Liver (tissue), 3 donors: ENCODE results near the gene PIK3CA.
"Not testable (repeated sequence)": the region's sequence is repeated elsewhere in the genome, so short reads cannot be mapped to it uniquely, and the experiment has no call there.

Source experiments
- ATF3 ChIP-seq: IDR thresholded peaks from 2 replicates; pipeline ENCODE4 v1.6.1; 2016; ENCODE audit warnings: antibody characterized with exemption
- CTCF ChIP-seq: fragments of 150-350 bp; IDR thresholded peaks from 2 replicates; pipeline ENCODE4 v1.5.1; 2017; ENCODE audit warnings: improper control_type of control experiment, low read depth, low read length; ENCODE audit not compliant: missing input control
- GABPA ChIP-seq, 2 donors: IDR thresholded peaks in 1 of 2; conservative IDR thresholded peaks in 1 of 2; 2 replicates each; pipeline ENCODE4 v1.6.1; 2016; ENCODE audit warnings: antibody characterized with exemption in 2 of 2, mild to moderate bottlenecking in 1 of 2, moderate library complexity in 1 of 2
- MAX ChIP-seq: IDR thresholded peaks from 2 replicates; pipeline ENCODE4 v1.6.1; 2016; ENCODE audit warnings: antibody characterized with exemption
- RAD21 ChIP-seq, 2 donors: IDR thresholded peaks; 2 replicates each; pipeline ENCODE4 v1.6.1; 2016; ENCODE audit warnings: antibody characterized with exemption in 2 of 2, mild to moderate bottlenecking in 2 of 2
- ZBTB33 ChIP-seq: IDR thresholded peaks from 2 replicates; pipeline ENCODE4 v1.6.1; 2016; ENCODE audit warnings: antibody characterized with exemption
- donor health status: healthy.
- donor health status: healthy.

- TF ChIP-seq MAX; CTCF; RAD21 (IDR thresholded peaks at IDR 0.05); ATF3; GABPA (IDR thresholded peaks at IDR 0.05 in 1 of 2, conservative IDR thresholded peaks at IDR 0.05 in 1 of 2); ZBTB33: not testable (repeated sequence)
Measured at GRCh38 chr3:179242859-179243258, 94.7 kb downstream of the PIK3CA start.
